Pericardium fibroblast (primary cell): ENCODE results near the gene THAP3. TPM values are rescaled to one million over a fixed set of nuclear protein-coding genes. Genes with fewer than 3 reads are reported as not detected.

ENCODE experiments used
- total RNA-seq: library from RNA; depleted of rRNA; stranded (reverse); fragments of >200 nt; gene quantifications from 2 replicates; pipeline ENCODE4 v1.2.3, GENCODE V29; 2015

The THAP3 gene, protein sequence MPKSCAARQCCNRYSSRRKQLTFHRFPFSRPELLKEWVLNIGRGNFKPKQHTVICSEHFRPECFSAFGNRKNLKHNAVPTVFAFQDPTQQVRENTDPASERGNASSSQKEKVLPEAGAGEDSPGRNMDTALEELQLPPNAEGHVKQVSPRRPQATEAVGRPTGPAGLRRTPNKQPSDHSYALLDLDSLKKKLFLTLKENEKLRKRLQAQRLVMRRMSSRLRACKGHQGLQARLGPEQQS
- total RNA-seq: 16.8 and 19.3 TPM in 2 replicates

DNA sequence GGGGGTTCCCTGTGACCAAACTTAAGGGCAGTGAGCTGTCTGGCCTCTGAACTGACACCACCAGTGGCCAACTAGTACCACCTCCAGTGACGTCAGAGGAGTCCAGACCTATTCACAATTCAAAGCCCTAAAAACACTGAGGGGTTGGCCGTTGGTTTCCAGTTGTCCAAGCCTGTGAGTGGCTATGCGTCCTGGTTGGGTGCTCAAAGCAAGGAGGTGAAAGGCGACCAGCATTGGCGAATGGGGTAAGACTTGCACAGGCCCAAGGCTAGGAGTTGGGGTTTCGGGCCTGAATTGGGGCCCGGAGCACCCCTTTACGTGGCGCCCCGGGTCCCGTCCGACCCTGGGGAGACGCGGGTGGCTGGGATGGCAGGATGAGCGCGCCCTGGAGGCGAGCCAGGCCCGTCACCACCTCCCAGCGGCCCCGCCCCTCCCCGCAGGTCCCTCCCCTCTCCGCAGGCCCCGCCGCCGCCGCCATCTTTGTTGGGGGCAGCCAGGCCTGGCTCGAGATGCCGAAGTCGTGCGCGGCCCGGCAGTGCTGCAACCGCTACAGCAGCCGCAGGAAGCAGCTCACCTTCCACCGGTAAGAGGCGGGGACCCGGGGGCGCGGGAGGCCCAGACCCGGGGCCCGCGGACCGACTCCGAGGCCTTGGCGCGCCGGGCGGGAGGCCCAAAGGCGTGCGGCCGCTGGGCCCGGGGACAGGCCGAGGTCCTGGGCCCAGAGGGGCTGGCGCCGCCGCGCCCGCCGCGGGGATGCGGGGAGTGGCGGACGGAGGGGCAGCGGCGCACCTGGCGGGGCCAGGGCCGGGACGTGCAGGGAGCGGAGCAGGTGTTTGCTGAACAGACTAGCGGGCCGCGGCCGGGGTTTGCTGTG is at the start of gene THAP3:
Gene THAP3 (plus strand): TSS at position 159 of the 874 bp plus-strand sequence. CDS start 351 bp downstream, at position 510.

DNA sequence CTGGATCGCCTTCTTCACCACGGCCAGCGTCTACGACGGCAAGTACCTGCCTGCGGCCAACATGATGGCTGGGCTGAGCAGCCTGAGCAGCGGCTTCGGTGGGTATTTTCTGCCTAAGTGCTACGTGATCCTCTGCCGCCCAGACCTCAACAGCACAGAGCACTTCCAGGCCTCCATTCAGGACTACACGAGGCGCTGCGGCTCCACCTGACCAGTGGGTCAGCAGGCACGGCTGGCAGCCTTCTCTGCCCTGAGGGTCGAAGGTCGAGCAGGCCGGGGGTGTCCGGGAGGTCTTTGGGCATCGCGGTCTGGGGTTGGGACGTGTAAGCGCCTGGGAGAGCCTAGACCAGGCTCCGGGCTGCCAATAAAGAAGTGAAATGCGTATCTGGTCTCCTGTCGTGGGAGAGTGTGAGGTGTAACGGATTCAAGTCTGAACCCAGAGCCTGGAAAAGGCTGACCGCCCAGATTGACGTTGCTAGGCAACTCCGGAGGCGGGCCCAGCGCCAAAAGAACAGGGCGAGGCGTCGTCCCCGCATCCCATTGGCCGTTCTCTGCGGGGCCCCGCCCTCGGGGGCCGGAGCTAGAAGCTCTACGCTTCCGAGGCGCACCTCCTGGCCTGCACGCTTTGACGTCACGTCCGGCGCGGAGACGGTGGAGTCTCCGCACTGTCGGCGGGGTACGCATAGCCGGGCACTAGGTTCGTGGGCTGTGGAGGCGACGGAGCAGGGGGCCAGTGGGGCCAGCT is 45.1 kb upstream of the THAP3 start, which contains the start of gene ZBTB48:
Gene ZBTB48 (plus strand): TSS at position 621 of the 745 bp plus-strand sequence. CDS start 616 bp downstream, outside the sequence.

DNA sequence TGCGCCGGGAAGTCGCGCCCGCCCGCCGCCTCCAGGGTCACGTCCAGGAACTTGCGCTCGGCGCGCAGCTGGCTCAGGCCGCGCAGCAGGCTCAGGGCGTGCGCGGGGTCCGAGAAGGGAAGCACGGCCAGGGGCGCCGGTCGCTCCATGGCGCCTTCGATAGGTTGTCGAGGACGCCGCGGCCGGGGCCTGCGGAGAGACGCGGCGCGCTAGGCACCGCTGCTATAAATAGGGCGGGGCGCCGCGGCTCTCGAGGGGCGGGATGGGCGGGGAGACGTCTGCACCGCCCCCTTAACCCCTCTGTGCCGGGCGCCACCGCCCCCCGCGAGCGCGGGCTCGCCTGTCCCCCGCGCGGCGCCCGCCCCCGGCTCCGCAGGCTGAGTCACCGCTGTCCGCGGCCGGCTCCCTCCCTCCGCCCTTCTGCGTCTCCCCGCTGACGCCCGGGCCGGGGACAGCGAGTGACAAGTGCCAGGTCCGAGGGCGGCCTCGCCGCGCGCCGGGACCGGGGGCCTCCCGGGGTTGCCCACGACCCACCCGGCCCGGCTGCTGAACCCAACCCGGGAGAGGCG is 21.9 kb upstream of the THAP3 start, which contains the start of gene KLHL21:
Gene KLHL21 (minus strand): TSS at position 201 of the 569 bp plus-strand sequence. CDS start 52 bp downstream, at position 149.

DNA sequence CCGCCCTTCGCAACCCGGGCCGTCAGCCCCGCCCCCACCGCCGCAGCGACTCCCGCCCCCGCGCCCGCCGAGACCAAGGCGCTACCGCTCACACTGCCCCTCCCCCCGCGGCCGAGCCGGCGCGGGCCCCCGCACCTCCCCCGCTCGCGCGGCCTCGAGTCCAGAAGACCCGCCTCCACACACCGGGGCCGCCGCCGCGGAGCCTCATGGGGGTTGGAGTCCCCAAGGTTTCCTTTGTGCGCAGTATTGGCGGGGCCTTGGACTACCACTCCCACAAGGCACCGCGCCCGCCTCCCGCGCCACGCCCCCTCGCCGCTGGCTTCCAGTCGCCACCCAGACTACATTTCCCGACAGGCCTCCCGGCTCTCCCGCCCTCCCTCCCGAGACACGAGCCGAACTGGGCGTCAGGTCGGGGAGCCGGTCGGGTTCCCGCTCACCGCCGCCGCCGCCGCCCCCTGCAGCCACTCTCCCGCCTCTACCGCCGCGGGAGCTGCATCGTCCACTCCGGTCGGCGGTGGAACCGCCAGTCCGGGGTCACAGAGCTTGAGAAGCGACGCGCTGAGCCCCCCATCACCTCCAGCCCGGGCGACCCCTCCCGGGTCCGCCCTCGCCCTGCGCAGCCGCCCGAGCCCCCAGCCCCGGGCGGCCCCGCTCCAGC is 11.2 kb upstream of the THAP3 start, which contains the start of gene PHF13:
Gene PHF13 (plus strand): TSS at position 371 of the 658 bp plus-strand sequence. CDS start 336 bp downstream, outside the sequence.

Other genes with a start within 250 kb of the THAP3 start
- gene ACOT7, start 231.1 kb upstream of the THAP3 start, total RNA-seq: 19.2 and 33.7 TPM in 2 replicates
- 0.12 TPM in 1 of 2 replicates, not detected in the other for gene HES2, start 204.9 kb upstream of the THAP3 start, total RNA-seq
- under 0.01 TPM in 1 of 2 replicates, not detected in the other for gene ESPN, start 200.1 kb upstream of the THAP3 start, total RNA-seq
- 4.6 and 10.7 TPM in 2 replicates for gene TNFRSF25, start 158.7 kb upstream of the THAP3 start, total RNA-seq
- gene PLEKHG5, start 133.2 kb upstream of the THAP3 start, total RNA-seq: 4.1 and 8.0 TPM in 2 replicates
- gene NOL9, start 70.4 kb upstream of the THAP3 start, total RNA-seq: 11.7 and 13.8 TPM in 2 replicates
- gene TAS1R1, start 69.6 kb upstream of the THAP3 start, total RNA-seq: 0.17 TPM in 1 of 2 replicates, not detected in the other
- 9.1 and 9.3 TPM in 2 replicates for gene ZBTB48, start 44.9 kb upstream of the THAP3 start, total RNA-seq
- 38.4 and 52.8 TPM in 2 replicates for gene KLHL21, start 22.0 kb upstream of the THAP3 start, total RNA-seq
- gene PHF13, start 11.1 kb upstream of the THAP3 start, total RNA-seq: 7.5 and 20.0 TPM in 2 replicates
- gene DNAJC11, start 76.9 kb downstream of the THAP3 start, total RNA-seq: 14.0 and 25.4 TPM in 2 replicates
- 73.2 and 84.9 TPM in 2 replicates for gene CAMTA1, start 160.6 kb downstream of the THAP3 start, total RNA-seq